A549 (cell line): ENCODE measurements around the gene MCM7. TPM values are rescaled to one million over a fixed set of nuclear protein-coding genes. Genes with fewer than 3 reads are reported as not detected.

Source experiments
- ATAC-seq, 2 experiments: fragments of 200-7000 bp in 1 of 2; fragments of >200 bp in 1 of 2; cut with Nextera tagmentation in 1 of 2; cut with Tn5 transposase in 1 of 2; 3 replicates each; pipeline versions ENCODE4 v1.8.0 to v1.9.1; 2018 to 2020; ENCODE audit warnings: mild to moderate bottlenecking in 1 of 2, moderate library complexity in 1 of 2
- CTCF ChIA-PET: fragments of 300-600 bp; sonication (Branson Sonifier 250); formaldehyde crosslinking; extraction: SDS; loops from one replicate; lab custom pipeline; 2021; ENCODE audit warnings: antibody characterized with exemption, inconsistent platforms; lab: Yijun Ruan, JAX
- POLR2A ChIA-PET: fragments of 350-600 bp; formaldehyde crosslinking; extraction: SDS; loops from one replicate; lab custom pipeline; 2021; ENCODE audit warnings: antibody characterized with exemption, inconsistent platforms; lab: Yijun Ruan, JAX
- DNase-seq, 2 experiments: peaks; one replicate each; pipeline versions ENCODE4 v3.0.0 to v3.0.0-alpha.2; 2011 to 2016; ENCODE audit warnings: low read depth in 1 of 2, low spot score in 1 of 2
- FAIRE-seq: peaks from 2 replicates; lab custom pipeline; 2011; peaks lifted over from hg19 to GRCh38; lab: Jason Lieb, UNC
- H3K27ac ChIP-seq, 2 experiments: fragments of >200 bp; sonication (Bioruptor Twin); formaldehyde crosslinking; 3 replicates each; pipeline ENCODE4 v1.5.1; 2016 to 2017
- H3K4me1 ChIP-seq: fragments of >200 bp; sonication (Bioruptor Twin); formaldehyde crosslinking; 3 replicates; pipeline ENCODE4 v1.6.1; 2016
- H3K4me2 ChIP-seq: fragments of >200 bp; sonication (Bioruptor Twin); formaldehyde crosslinking; 3 replicates; pipeline ENCODE4 v1.6.1; 2016
- H3K4me3 ChIP-seq: fragments of >200 bp; sonication (Bioruptor Twin); formaldehyde crosslinking; 3 replicates; pipeline ENCODE4 v1.5.1; 2016
- H3K9me3 ChIP-seq: fragments of >200 bp; sonication (Bioruptor Twin); formaldehyde crosslinking; 3 replicates; pipeline ENCODE4 v1.6.1; 2016
- BCL3 ChIP-seq: fragments of >200 bp; sonication (Bioruptor Twin); formaldehyde crosslinking; IDR thresholded peaks from 3 replicates; pipeline ENCODE4 v1.6.1; 2016
- CEBPB ChIP-seq, 2 experiments: fragments of >200 bp in 1 of 2; sonication (Bioruptor Twin) in 1 of 2; formaldehyde crosslinking in 1 of 2; IDR thresholded peaks; 2 replicates each; pipeline ENCODE4 v1.6.1; 2012 to 2016
- CHD4 ChIP-seq: fragments of 200-600 bp; sonication (generic); IDR thresholded peaks from 2 replicates; pipeline ENCODE4 v1.6.1; 2016; ENCODE audit warnings: antibody characterized with exemption, mild to moderate bottlenecking, borderline replicate concordance
- EHF ChIP-seq: fragments of 250-450 bp; sonication (Bioruptor Pico); IDR thresholded peaks from 2 replicates; pipeline ENCODE4 v1.5.0; 2020; ENCODE audit warnings: mild to moderate bottlenecking
- KDM1A ChIP-seq: fragments of 200-600 bp; sonication (generic); IDR thresholded peaks from 2 replicates; pipeline ENCODE4 v1.6.1; 2016; ENCODE audit warnings: low read depth, mild to moderate bottlenecking
- NFE2L2 ChIP-seq: fragments of 150-350 bp; conservative IDR thresholded peaks from 2 replicates; pipeline ENCODE4 v1.6.1; 2014; ENCODE audit warnings: low read length
- POLR2A ChIP-seq: IDR thresholded peaks from 2 replicates; pipeline ENCODE4 v1.6.1; 2012; ENCODE audit warnings: mild to moderate bottlenecking, low read length
- RAD21 ChIP-seq, 2 experiments: fragments of >200 bp in 1 of 2; sonication (Bioruptor Twin) in 1 of 2; formaldehyde crosslinking in 1 of 2; IDR thresholded peaks in 1 of 2; conservative IDR thresholded peaks in 1 of 2; 2 replicates in 1 of 2; 3 replicates in 1 of 2; pipeline ENCODE4 v1.6.1; 2012 to 2018; ENCODE audit warnings: inconsistent platforms in 1 of 2
- SMC3 ChIP-seq: fragments of >200 bp; sonication (Bioruptor Twin); formaldehyde crosslinking; IDR thresholded peaks from 3 replicates; pipeline ENCODE4 v1.6.1; 2018; ENCODE audit warnings: inconsistent platforms
- ZC3H11A ChIP-seq: fragments of 450-650 bp; IDR thresholded peaks from 2 replicates; pipeline ENCODE4 v1.6.1; 2014; ENCODE audit warnings: antibody characterized with exemption, mild to moderate bottlenecking
- ZFP36 ChIP-seq: fragments of 450-650 bp; IDR thresholded peaks from 2 replicates; pipeline ENCODE4 v1.6.1; 2014; ENCODE audit warnings: borderline replicate concordance; ENCODE audit not compliant: partially characterized antibody
- WGBS: methylation state at CpG from one replicate; pipeline ENCODE4 v1.1.6; 2017; ENCODE audit errors: missing lambda C conversion rate; 5-methylcytosine and 5-hydroxymethylcytosine counted together
- polyA plus RNA-seq, 4 experiments: library from polyadenylated mRNA; depleted of rRNA in 3 of 4; stranded (reverse); fragments of >200 nt; fragmentation: RNase III in 1 of 4; extraction: RNeasy Plus Mini Kit Qiagen cat#74134 plus additional on column Dnase treatment in 1 of 4; gene quantifications; 2 replicates in 3 of 4; 3 replicates in 1 of 4; pipeline ENCODE4 v1.2.3, GENCODE V29; 2011 to 2017
- TF ChIP-seq, protein P1 (sequence below): IDR thresholded peaks from 2 replicates; pipeline ENCODE4 v1.6.1; 2012
- TF ChIP-seq, protein P2 (sequence below): fragments of >200 bp; sonication (Bioruptor Twin); formaldehyde crosslinking; IDR thresholded peaks from 3 replicates; pipeline ENCODE4 v1.5.1; 2016

The MCM7 gene
- polyA plus RNA-seq, 2 of the 4 experiments (the other 2 are of a cell fraction), result 145 to 287 TPM

- TF ChIP-seq CEBPB (IDR thresholded peaks at IDR 0.05) (no peak), POLR2A (no peak)
Measured at GRCh38 chr7:100137851-100138760, 36.9 kb upstream of the MCM7 start (continued).

DNA sequence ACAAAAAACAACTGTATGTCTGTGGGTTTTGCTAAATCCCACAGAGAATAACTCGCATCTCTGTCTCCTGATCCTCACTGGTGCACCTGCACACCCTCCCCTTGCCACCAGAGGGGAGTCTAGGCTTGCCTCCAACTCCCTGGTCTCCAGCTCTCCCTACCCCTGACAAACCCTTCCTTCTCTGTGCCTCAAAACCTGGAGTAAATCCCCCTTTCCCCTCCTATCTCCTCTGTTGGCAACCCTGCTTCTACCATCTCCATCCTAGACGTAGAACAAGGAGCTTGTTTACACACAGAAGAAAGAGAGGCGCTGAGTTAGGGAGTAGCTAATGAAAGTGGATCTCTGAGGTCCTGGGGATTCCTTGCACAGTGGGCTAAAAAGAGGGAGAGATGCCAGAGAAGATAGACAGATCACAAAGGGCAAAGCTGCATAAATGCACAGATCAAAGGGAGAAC lies 31.5 kb upstream of the MCM7 start:
- ATAC-seq (peak; percentile 92), DNase-seq (peak; percentile 74 to 86), FAIRE-seq (no peak)
- Histone ChIP-seq H3K9me3 (no peaks in the 10 kb centered on the region), H3K4me2 (peak overlapping the region; percentile 28; the same call in 2 of the 3 replicates), H3K4me1 (peaks cover 13% of the 10 kb centered on the region; the same call in 1 of the 3 replicates), H3K4me3 (no peak overlapping the region), H3K27ac (no peak overlapping the region)
- ChIA-PET POLR2A (interaction anchor here (0.8 to 2.1 kb wide), 2 partner anchors 16 to 37 kb away, joined by 3 to 16 read pairs; partner anchors contain the start of gene LAMTOR4), CTCF (interaction anchor here (0.7 to 13.2 kb wide), 40 partner anchors 11 to 318 kb away, joined by 3 to 245 read pairs (median 6); partner anchors contain the start of genes AP4M1, CNPY4, GPC2 and LAMTOR4)
- 14% methylated on average over 3 of the region's 3 CpGs for WGBS
- TF ChIP-seq, protein P1, sequence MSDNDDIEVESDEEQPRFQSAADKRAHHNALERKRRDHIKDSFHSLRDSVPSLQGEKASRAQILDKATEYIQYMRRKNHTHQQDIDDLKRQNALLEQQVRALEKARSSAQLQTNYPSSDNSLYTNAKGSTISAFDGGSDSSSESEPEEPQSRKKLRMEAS, result no peak
- TF ChIP-seq SMC3 (peak; percentile 82), EHF (CRISPR knock-in tag) (no peak), RAD21 (conservative IDR thresholded peaks at IDR 0.05 in 1 of 2, IDR thresholded peaks at IDR 0.05 in 1 of 2) (peak; percentile 90 to 96), CHD4 (no peak), KDM1A (no peak), NFE2L2 (no peak), BCL3 (no peak)
- TF ChIP-seq, protein P2, sequence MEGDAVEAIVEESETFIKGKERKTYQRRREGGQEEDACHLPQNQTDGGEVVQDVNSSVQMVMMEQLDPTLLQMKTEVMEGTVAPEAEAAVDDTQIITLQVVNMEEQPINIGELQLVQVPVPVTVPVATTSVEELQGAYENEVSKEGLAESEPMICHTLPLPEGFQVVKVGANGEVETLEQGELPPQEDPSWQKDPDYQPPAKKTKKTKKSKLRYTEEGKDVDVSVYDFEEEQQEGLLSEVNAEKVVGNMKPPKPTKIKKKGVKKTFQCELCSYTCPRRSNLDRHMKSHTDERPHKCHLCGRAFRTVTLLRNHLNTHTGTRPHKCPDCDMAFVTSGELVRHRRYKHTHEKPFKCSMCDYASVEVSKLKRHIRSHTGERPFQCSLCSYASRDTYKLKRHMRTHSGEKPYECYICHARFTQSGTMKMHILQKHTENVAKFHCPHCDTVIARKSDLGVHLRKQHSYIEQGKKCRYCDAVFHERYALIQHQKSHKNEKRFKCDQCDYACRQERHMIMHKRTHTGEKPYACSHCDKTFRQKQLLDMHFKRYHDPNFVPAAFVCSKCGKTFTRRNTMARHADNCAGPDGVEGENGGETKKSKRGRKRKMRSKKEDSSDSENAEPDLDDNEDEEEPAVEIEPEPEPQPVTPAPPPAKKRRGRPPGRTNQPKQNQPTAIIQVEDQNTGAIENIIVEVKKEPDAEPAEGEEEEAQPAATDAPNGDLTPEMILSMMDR, result peak; percentile 87

GRCh38 chr7:100132126-100132525 lies 30.9 kb upstream of the MCM7 start:
- Histone ChIP-seq H3K9me3 (no peaks in the 10 kb centered on the region), H3K27ac (no peak overlapping the region)
- ATAC-seq, result peak in 1 of 2 experiments; percentile 1; a peak in 1 of 6 replicates

More at GRCh38 chr7:100132126-100132525, 30.9 kb upstream of the MCM7 start:
- POLR2A ChIA-PET, result interaction anchor here (0.8 to 2.1 kb wide), 2 partner anchors 16 to 37 kb away, joined by 3 to 16 read pairs; partner anchors contain the start of gene LAMTOR4
- Histone ChIP-seq H3K4me3 (no peak overlapping the region), H3K4me2 (peak overlapping the region; percentile 28; the same call in 2 of the 3 replicates)
- CTCF ChIA-PET, result interaction anchor here (0.6 to 13.2 kb wide), 36 partner anchors 10 to 318 kb away, joined by 3 to 245 read pairs (median 8); partner anchors contain the start of genes AP4M1, CNPY4, GPC2 and LAMTOR4
- TF ChIP-seq KDM1A, result no peak
- no peak for TF ChIP-seq BCL3
- TF ChIP-seq ZFP36, result no peak
- TF ChIP-seq ZC3H11A, result no peak
- TF ChIP-seq, all 56 proteins: peak for 0
- WGBS, result 49% methylated on average over 7 of the region's 7 CpGs
- no peak for FAIRE-seq
- DNase-seq, result no peak
- peaks cover 14% of the 10 kb centered on the region; the same call in 1 of the 3 replicates for H3K4me1 ChIP-seq
